Trophoblast cell (in vitro differentiated cells and primary cell): ENCODE measurements around the gene SIDT2.

Experiments
- DNase-seq, 2 donors: peaks; one replicate each; pipeline ENCODE4 v3.0.0-alpha.2; 2016
- H2AFZ ChIP-seq: 2 replicates; pipeline ENCODE4 v1.6.1; 2013; ENCODE audit warnings: low read length, moderate library complexity, mild to moderate bottlenecking; ENCODE audit not compliant: insufficient read depth, poor library complexity
- H2AK5ac ChIP-seq: 2 replicates; pipeline ENCODE4 v1.6.1; 2013; ENCODE audit warnings: mild to moderate bottlenecking, low read length
- H2BK120ac ChIP-seq: 2 replicates; pipeline ENCODE4 v1.6.1; 2013; ENCODE audit warnings: low read length, mild to moderate bottlenecking, moderate library complexity; ENCODE audit not compliant: insufficient read depth, poor library complexity
- H2BK12ac ChIP-seq: 2 replicates; pipeline ENCODE4 v1.6.1; 2013; ENCODE audit warnings: mild to moderate bottlenecking, low read length, moderate library complexity
- H2BK5ac ChIP-seq: 2 replicates; pipeline ENCODE4 v1.6.1; 2013; ENCODE audit warnings: low read length, low read depth, moderate library complexity, mild to moderate bottlenecking; ENCODE audit not compliant: poor library complexity
- H3K14ac ChIP-seq: 2 replicates; pipeline ENCODE4 v1.6.1; 2013; ENCODE audit warnings: mild to moderate bottlenecking, low read length
- H3K18ac ChIP-seq: 2 replicates; pipeline ENCODE4 v1.6.1; 2013; ENCODE audit warnings: mild to moderate bottlenecking, low read length
- H3K23ac ChIP-seq: 2 replicates; pipeline ENCODE4 v1.6.1; 2013; ENCODE audit warnings: low read length
- H3K27ac ChIP-seq: 2 replicates; pipeline ENCODE4 v1.5.1; 2013; ENCODE audit warnings: low read depth, mild to moderate bottlenecking, inconsistent platforms, low read length, moderate library complexity
- H3K27me3 ChIP-seq: 2 replicates; pipeline ENCODE4 v1.6.1; 2013; ENCODE audit warnings: inconsistent platforms, mild to moderate bottlenecking, low read length, moderate library complexity; ENCODE audit not compliant: insufficient read depth
- H3K36me3 ChIP-seq, 2 experiments: 1 replicate in 1 of 2; 2 replicates in 1 of 2; pipeline ENCODE4 v1.6.1; 2013; ENCODE audit warnings: low read length in 2 of 2, mild to moderate bottlenecking in 2 of 2, moderate library complexity in 1 of 2; ENCODE audit not compliant: insufficient read depth in 2 of 2, control insufficient read depth in 1 of 2
- H3K4ac ChIP-seq: 2 replicates; pipeline ENCODE4 v1.6.1; 2013; ENCODE audit warnings: low read depth, mild to moderate bottlenecking, low read length, moderate library complexity
- H3K4me1 ChIP-seq, 2 experiments: 1 replicate in 1 of 2; 2 replicates in 1 of 2; pipeline ENCODE4 v1.6.1; 2013; ENCODE audit warnings: low read length in 2 of 2, mild to moderate bottlenecking in 2 of 2, moderate library complexity in 1 of 2; ENCODE audit not compliant: insufficient read depth in 2 of 2, control insufficient read depth in 1 of 2
- H3K4me2 ChIP-seq: 2 replicates; pipeline ENCODE4 v1.6.1; 2013; ENCODE audit warnings: inconsistent platforms, mild to moderate bottlenecking, low read length, moderate library complexity
- H3K4me3 ChIP-seq: 2 replicates; pipeline ENCODE4 v1.5.1; 2013; ENCODE audit warnings: mild to moderate bottlenecking, low read depth, low read length, inconsistent platforms
- H3K79me1 ChIP-seq: one replicate; pipeline ENCODE4 v1.6.1; 2013; ENCODE audit warnings: low read length
- H3K79me2 ChIP-seq: 2 replicates; pipeline ENCODE4 v1.6.1; 2013; ENCODE audit warnings: low read length, mild to moderate bottlenecking; ENCODE audit not compliant: control insufficient read depth, insufficient read depth, poor library complexity
- H3K9ac ChIP-seq: 2 replicates; pipeline ENCODE4 v1.6.1; 2013; ENCODE audit warnings: mild to moderate bottlenecking, low read length
- H3K9me3 ChIP-seq: 2 replicates; pipeline ENCODE4 v1.6.1; 2013; ENCODE audit warnings: low read depth, mild to moderate bottlenecking, control low read depth, inconsistent platforms, low read length; ENCODE audit not compliant: insufficient read depth
- H4K12ac ChIP-seq: 2 replicates; pipeline ENCODE4 v1.6.1; 2013; ENCODE audit warnings: low read depth, mild to moderate bottlenecking, low read length, moderate library complexity
- H4K8ac ChIP-seq: 2 replicates; pipeline ENCODE4 v1.6.1; 2013; ENCODE audit warnings: low read depth, mild to moderate bottlenecking, low read length, moderate library complexity
- H4K91ac ChIP-seq: one replicate; pipeline ENCODE4 v1.6.1; 2013; ENCODE audit warnings: low read depth, mild to moderate bottlenecking, low read length, moderate library complexity
- WGBS: extraction: QIAGEN DNeasy Blood & Tissue Kit; methylation state at CpG from one replicate; pipeline ENCODE4 v1.1.7; 2013; ENCODE audit warnings: missing lambda C conversion rate; ENCODE audit not compliant: insufficient read length, insufficient coverage; ENCODE audit errors: extremely low coverage; 5-methylcytosine and 5-hydroxymethylcytosine counted together

Gene SIDT2

GRCh38 chr11:117222991-117223740 lies 44.6 kb downstream of the SIDT2 start:
- H4K91ac ChIP-seq, result no peak overlapping the region
- no peaks in the 10 kb centered on the region for H3K9me3 ChIP-seq
- H3K4me1 ChIP-seq, result peaks cover 0 to 5% of the 10 kb centered on the region in 2 experiments
- no peak overlapping the region for H3K23ac ChIP-seq
- no peak overlapping the region for H3K18ac ChIP-seq
- no peak overlapping the region for H3K4me3 ChIP-seq
- no peak overlapping the region for H2BK12ac ChIP-seq
- no peak overlapping the region for H2BK5ac ChIP-seq
- no peak overlapping the region for H2AK5ac ChIP-seq
- H3K4me2 ChIP-seq, result no peak overlapping the region
- no peak overlapping the region for H4K8ac ChIP-seq
- no peak overlapping the region for H3K4ac ChIP-seq
- no peak overlapping the region for H2BK120ac ChIP-seq
- no peak overlapping the region for H4K12ac ChIP-seq
- no peaks in the 10 kb centered on the region for H3K79me1 ChIP-seq
- H3K27me3 ChIP-seq, result no peaks in the 10 kb centered on the region
- H3K79me2 ChIP-seq, result peaks cover 2% of the 10 kb centered on the region
- no peak overlapping the region for H3K9ac ChIP-seq
- no CpG with 5 or more reads among the region's 14 CpGs for WGBS
- DNase-seq, result peak in 1 of 2 donors; percentile 33
- no peak overlapping the region for H2AFZ ChIP-seq
- no peak overlapping the region for H3K14ac ChIP-seq
- H3K36me3 ChIP-seq, result peaks cover 66 to 73% of the 10 kb centered on the region in 2 experiments
- H3K27ac ChIP-seq, result no peak overlapping the region

- peaks cover 0 to 5% of the 10 kb centered on the region in 2 experiments for H3K4me1 ChIP-seq
Observed at GRCh38 chr11:117223741-117224689, 45.5 kb downstream of the SIDT2 start.

GRCh38 chr11:117225553-117226170 lies 47.1 kb downstream of the SIDT2 start:
- no peak for DNase-seq
- H3K18ac ChIP-seq, result no peak overlapping the region
- H3K4me2 ChIP-seq, result no peak overlapping the region
- no peak overlapping the region for H3K9ac ChIP-seq
- no peak overlapping the region for H3K23ac ChIP-seq
- no peak overlapping the region for H4K8ac ChIP-seq
- H2BK12ac ChIP-seq, result no peak overlapping the region
- H3K14ac ChIP-seq, result no peak overlapping the region
- H3K79me2 ChIP-seq, result no peaks in the 10 kb centered on the region
- H3K4ac ChIP-seq, result no peak overlapping the region
- H3K9me3 ChIP-seq, result no peaks in the 10 kb centered on the region
- no peak overlapping the region for H3K4me3 ChIP-seq
- H4K12ac ChIP-seq, result no peak overlapping the region
- H3K27ac ChIP-seq, result no peak overlapping the region
- H3K27me3 ChIP-seq, result no peaks in the 10 kb centered on the region
- no CpG with 5 or more reads among the region's 9 CpGs for WGBS
- H3K36me3 ChIP-seq, result peaks cover 60 to 74% of the 10 kb centered on the region in 2 experiments
- H3K79me1 ChIP-seq, result no peaks in the 10 kb centered on the region
- no peak overlapping the region for H2AFZ ChIP-seq
- no peak overlapping the region for H2BK120ac ChIP-seq
- H3K4me1 ChIP-seq, result peaks cover 0 to 4% of the 10 kb centered on the region in 2 experiments
- no peak overlapping the region for H2AK5ac ChIP-seq
- H2BK5ac ChIP-seq, result no peak overlapping the region
- no peak overlapping the region for H4K91ac ChIP-seq

More at GRCh38 chr11:117223741-117224689, 45.5 kb downstream of the SIDT2 start:
- H3K9ac ChIP-seq, result no peak overlapping the region
- H3K27ac ChIP-seq, result no peak overlapping the region
- no peak overlapping the region for H3K4me3 ChIP-seq
- WGBS, result no CpG with 5 or more reads among the region's 17 CpGs
- no peak overlapping the region for H2BK5ac ChIP-seq
- H2AK5ac ChIP-seq, result no peak overlapping the region
- H3K4ac ChIP-seq, result no peak overlapping the region
- H3K79me1 ChIP-seq, result no peaks in the 10 kb centered on the region
- no peaks in the 10 kb centered on the region for H3K27me3 ChIP-seq
- no peak overlapping the region for H2BK120ac ChIP-seq
- peaks cover 2% of the 10 kb centered on the region for H3K79me2 ChIP-seq
- H4K12ac ChIP-seq, result no peak overlapping the region
- no peak for DNase-seq
- H3K9me3 ChIP-seq, result no peaks in the 10 kb centered on the region
- H4K91ac ChIP-seq, result no peak overlapping the region
- H3K18ac ChIP-seq, result no peak overlapping the region
- no peak overlapping the region for H2AFZ ChIP-seq
- no peak overlapping the region for H3K23ac ChIP-seq
- H2BK12ac ChIP-seq, result no peak overlapping the region
- no peak overlapping the region for H3K14ac ChIP-seq
- H4K8ac ChIP-seq, result no peak overlapping the region
- H3K36me3 ChIP-seq, result peaks cover 64 to 73% of the 10 kb centered on the region in 2 experiments
- no peak overlapping the region for H3K4me2 ChIP-seq
